OCI-LY1 (cell line): ENCODE results near the gene CHCHD6.

Source experiments
- H2AFZ ChIP-seq: fragments of 200-600 bp; sonication (generic), shearing (Covaris generic); 2 replicates; pipeline ENCODE4 v1.6.0; 2014; ENCODE audit warnings: antibody characterized with exemption, mild to moderate bottlenecking, low read length
- H3F3A ChIP-seq: fragments of 200-600 bp; sonication (generic), shearing (Covaris generic); 2 replicates; pipeline ENCODE4 v1.6.0; 2014; ENCODE audit warnings: mild to moderate bottlenecking, antibody characterized with exemption, low read length, moderate library complexity; ENCODE audit not compliant: insufficient read depth
- H3K27ac ChIP-seq: fragments of 200-600 bp; sonication (generic); 2 replicates; pipeline ENCODE4 v1.5.1; 2014; ENCODE audit warnings: low read length, mixed run types, mild to moderate bottlenecking, low read depth; ENCODE audit not compliant: poor library complexity, severe bottlenecking
- H3K27me3 ChIP-seq: fragments of 200-600 bp; sonication (generic); 2 replicates; pipeline ENCODE4 v1.6.0; 2014; ENCODE audit warnings: antibody characterized with exemption, mild to moderate bottlenecking, low read length, moderate library complexity; ENCODE audit not compliant: insufficient read depth
- H3K36me3 ChIP-seq: fragments of 200-600 bp; sonication (generic); 2 replicates; pipeline ENCODE4 v1.6.1; 2014; ENCODE audit warnings: mild to moderate bottlenecking, antibody characterized with exemption, low read length, moderate library complexity, mixed read lengths; ENCODE audit not compliant: insufficient read depth
- H3K4me1 ChIP-seq: fragments of 200-600 bp; sonication (generic); 2 replicates; pipeline ENCODE4 v1.5.1; 2014; ENCODE audit warnings: mild to moderate bottlenecking, low read length, moderate library complexity; ENCODE audit not compliant: insufficient read depth, severe bottlenecking
- H3K4me2 ChIP-seq: fragments of 200-600 bp; sonication (generic), shearing (Covaris generic); 2 replicates; pipeline ENCODE4 v1.6.1; 2014; ENCODE audit warnings: low read length
- H3K4me3 ChIP-seq: fragments of 200-600 bp; sonication (generic); 2 replicates; pipeline ENCODE4 v1.5.1; 2014; ENCODE audit warnings: low read length, low read depth, mild to moderate bottlenecking, mixed read lengths; ENCODE audit not compliant: poor library complexity, severe bottlenecking
- H3K79me2 ChIP-seq: fragments of 200-600 bp; shearing (Covaris generic); 2 replicates; pipeline ENCODE4 v1.6.1; 2016; ENCODE audit warnings: mixed run types, low read length, mixed read lengths; ENCODE audit not compliant: insufficient read depth
- H3K9ac ChIP-seq: fragments of 200-600 bp; sonication (generic), shearing (Covaris generic); 2 replicates; pipeline ENCODE4 v1.6.1; 2014; ENCODE audit warnings: mild to moderate bottlenecking, low read length, mixed read lengths
- H3K9me2 ChIP-seq: fragments of 200-600 bp; sonication (generic), shearing (Covaris generic); 2 replicates; pipeline ENCODE4 v1.6.1; 2014; ENCODE audit warnings: low read depth, mild to moderate bottlenecking, low read length, mixed read lengths
- H3K9me3 ChIP-seq: fragments of 200-600 bp; shearing (Covaris generic); 2 replicates; pipeline ENCODE4 v1.6.1; 2014; ENCODE audit warnings: low read length, mixed read lengths
- H4K20me1 ChIP-seq: fragments of 200-600 bp; sonication (generic), shearing (Covaris generic); 2 replicates; pipeline ENCODE4 v1.6.0; 2016; ENCODE audit warnings: mild to moderate bottlenecking, low read length; ENCODE audit not compliant: insufficient read depth
- CTCF ChIP-seq: fragments of 200-600 bp; sonication (generic), shearing (Covaris generic); IDR thresholded peaks from 2 replicates; pipeline ENCODE4 v1.5.1; 2017; ENCODE audit warnings: mild to moderate bottlenecking, antibody characterized with exemption, low read length, moderate library complexity, mixed read lengths
- EZH2 ChIP-seq: fragments of 200-600 bp; sonication (generic), shearing (Covaris generic); IDR thresholded peaks from 2 replicates; pipeline ENCODE4 v1.8.0; 2017; ENCODE audit warnings: borderline replicate concordance, mixed run types, mild to moderate bottlenecking, antibody characterized with exemption, low read length, moderate library complexity, mixed read lengths

CHCHD6 gene

DNA sequence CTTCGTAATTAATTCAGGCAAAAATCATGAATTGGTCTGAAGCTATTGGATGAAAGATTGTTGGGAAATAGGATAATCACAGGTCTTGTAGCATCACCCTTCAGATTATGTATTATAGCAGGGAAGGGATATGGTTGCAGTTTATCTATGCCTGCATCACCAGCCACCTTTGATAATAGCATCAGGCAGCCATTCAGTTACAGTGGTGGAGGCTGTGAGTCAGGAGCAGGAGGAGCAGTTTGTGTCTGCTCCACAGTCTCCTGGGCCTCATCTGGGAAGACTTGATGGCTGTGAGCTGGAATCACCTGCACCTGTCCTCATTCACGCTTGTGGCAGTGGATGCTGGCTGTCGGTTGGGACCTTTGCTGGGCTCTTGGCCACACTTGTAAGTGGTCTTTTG lies 174.6 kb downstream of the CHCHD6 start:
- H3F3A ChIP-seq: no peaks in the 10 kb centered on the region
- no peaks in the 10 kb centered on the region for H3K36me3 ChIP-seq
- no peak overlapping the region for H3K9ac ChIP-seq
- no peaks in the 10 kb centered on the region for H3K27me3 ChIP-seq
- no peaks in the 10 kb centered on the region for H3K79me2 ChIP-seq
- H3K9me2 ChIP-seq: no peaks in the 10 kb centered on the region
- H3K4me1 ChIP-seq: no peaks in the 10 kb centered on the region
- no peak for TF ChIP-seq EZH2
- no peak for TF ChIP-seq CTCF
- no peak overlapping the region for H3K27ac ChIP-seq
- H3K9me3 ChIP-seq: no peaks in the 10 kb centered on the region
- no peaks in the 10 kb centered on the region for H4K20me1 ChIP-seq
- H2AFZ ChIP-seq: no peak overlapping the region
- no peak overlapping the region for H3K4me2 ChIP-seq
- no peak overlapping the region for H3K4me3 ChIP-seq

- no peaks in the 10 kb centered on the region for H3K9me2 ChIP-seq
- no peak for TF ChIP-seq CTCF
- no peak overlapping the region for H2AFZ ChIP-seq
These were observed 176.9 kb downstream of the CHCHD6 start for GRCh38 chr3:126880901-126881300.

DNA sequence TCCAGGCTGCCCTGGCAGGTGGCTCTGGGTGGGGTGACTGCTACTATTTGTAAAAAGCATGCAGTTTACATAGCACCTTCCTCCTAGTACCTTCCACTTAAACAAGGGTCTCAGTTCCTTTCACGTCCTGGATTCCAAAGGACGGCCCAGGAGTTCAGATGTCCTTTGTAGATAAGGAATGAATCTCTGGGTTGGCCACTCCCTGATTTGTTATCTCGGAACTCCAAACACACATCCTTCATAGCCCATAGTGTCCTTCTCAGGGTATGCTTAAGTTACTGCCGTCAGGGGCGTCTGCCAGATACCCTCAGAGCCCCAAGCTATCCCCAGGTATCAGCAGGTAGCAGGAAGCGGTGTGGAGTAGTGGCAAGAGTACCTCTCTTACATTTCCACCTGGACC lies 177.8 kb downstream of the CHCHD6 start:
- Histone ChIP-seq H3K4me1 (no peaks in the 10 kb centered on the region), H3K27me3 (no peaks in the 10 kb centered on the region), H3K9ac (no peak overlapping the region), H3K9me3 (no peaks in the 10 kb centered on the region), H2AFZ (no peak overlapping the region), H3K79me2 (no peaks in the 10 kb centered on the region), H3K36me3 (no peaks in the 10 kb centered on the region), H3K27ac (no peak overlapping the region), H3K4me2 (no peak overlapping the region), H3F3A (no peaks in the 10 kb centered on the region), H3K9me2 (no peaks in the 10 kb centered on the region), H3K4me3 (no peak overlapping the region), H4K20me1 (no peaks in the 10 kb centered on the region)
- TF ChIP-seq CTCF: no peak
- TF ChIP-seq EZH2: no peak

More at GRCh38 chr3:126880901-126881300, 176.9 kb downstream of the CHCHD6 start:
- Histone ChIP-seq H3K27me3 (no peaks in the 10 kb centered on the region), H4K20me1 (no peaks in the 10 kb centered on the region), H3K36me3 (no peaks in the 10 kb centered on the region), H3K27ac (no peak overlapping the region), H3K4me3 (no peak overlapping the region), H3K4me2 (no peak overlapping the region), H3K9ac (no peak overlapping the region), H3F3A (no peaks in the 10 kb centered on the region), H3K9me3 (no peaks in the 10 kb centered on the region), H3K79me2 (no peaks in the 10 kb centered on the region), H3K4me1 (no peaks in the 10 kb centered on the region)
